HL-60 (cell line): ENCODE results near the gene KLHDC3.

ENCODE experiments used
- DNase-seq, 2 experiments: peaks; one replicate each; pipeline ENCODE4 v3.0.0-alpha.2; 2010 to 2020; ENCODE audit warnings: low read depth in 1 of 2, low spot score in 1 of 2
- H3K27ac ChIP-seq: fragments of 250-450 bp; sonication (Bioruptor Pico); replicated peaks from 2 replicates; pipeline ENCODE4 v1.5.1; 2020; ENCODE audit warnings: mild to moderate bottlenecking, moderate library complexity
- H3K27me3 ChIP-seq: fragments of 250-450 bp; sonication (Bioruptor Pico); 2 replicates; pipeline ENCODE4 v1.5.1; 2021; ENCODE audit warnings: mild to moderate bottlenecking, moderate library complexity; ENCODE audit not compliant: insufficient read depth, poor library complexity, severe bottlenecking
- H3K4me3 ChIP-seq: replicated peaks from 2 replicates; pipeline ENCODE4 v1.5.1; 2011; ENCODE audit warnings: mild to moderate bottlenecking, control low read depth, low read length; ENCODE audit not compliant: insufficient read depth
- CTCF ChIP-seq: IDR thresholded peaks from one replicate; pipeline ENCODE4 v1.5.1; 2011; ENCODE audit warnings: low read length, control low read depth, inconsistent platforms; ENCODE audit not compliant: insufficient read depth
- GABPA ChIP-seq: IDR thresholded peaks from 2 replicates; pipeline ENCODE4 v1.6.1; 2012; ENCODE audit warnings: low read depth
- POLR2AphosphoS5 ChIP-seq: IDR thresholded peaks from 2 replicates; pipeline ENCODE4 v1.6.1; 2012; ENCODE audit warnings: low read depth
- REST ChIP-seq: IDR thresholded peaks from 2 replicates; pipeline ENCODE4 v1.6.1; 2012; ENCODE audit warnings: low read depth; ENCODE audit not compliant: insufficient replicate concordance
- SPI1 ChIP-seq: IDR thresholded peaks from 2 replicates; pipeline ENCODE4 v1.6.1; 2012; ENCODE audit warnings: low read depth, mild to moderate bottlenecking, borderline replicate concordance

Gene KLHDC3

GRCh38 chr6:42968126-42968701, 45.8 kb upstream of the KLHDC3 start:
- Histone ChIP-seq H3K4me3 (no peak overlapping the region), H3K27me3 (no peaks in the 10 kb centered on the region), H3K27ac (no peak overlapping the region)
- no peak for DNase-seq
- no peak for TF ChIP-seq GABPA
- TF ChIP-seq REST: no peak
- no peak for TF ChIP-seq CTCF
- TF ChIP-seq SPI1: no peak
- TF ChIP-seq POLR2AphosphoS5: no peak

- TF ChIP-seq REST: no peak
- TF ChIP-seq GABPA: no peak
- TF ChIP-seq POLR2AphosphoS5: no peak
- no peak for TF ChIP-seq CTCF
- TF ChIP-seq SPI1: no peak
- H3K27me3 ChIP-seq: no peaks in the 10 kb centered on the region
- no peak overlapping the region for H3K4me3 ChIP-seq
- DNase-seq: no peak
- H3K27ac ChIP-seq: no peak overlapping the region
Measured at GRCh38 chr6:42968783-42969182, 45.3 kb upstream of the KLHDC3 start.

GRCh38 chr6:42969431-42969830, 44.6 kb upstream of the KLHDC3 start:
- no peak for TF ChIP-seq REST
- TF ChIP-seq POLR2AphosphoS5: no peak
- TF ChIP-seq SPI1: no peak
- no peak for TF ChIP-seq GABPA
- no peak for TF ChIP-seq CTCF
- H3K27ac ChIP-seq: no peak overlapping the region
- no peak overlapping the region for H3K4me3 ChIP-seq
- H3K27me3 ChIP-seq: no peaks in the 10 kb centered on the region
- DNase-seq: no peak
